Suppressor macrophage (primary cell): ENCODE measurements around the gene SREK1.

Experiments used
- DNase-seq, 4 experiments: peaks; one replicate each; pipeline ENCODE4 v3.0.0-alpha.2; 2020 to 2022

SREK1 gene

DNA sequence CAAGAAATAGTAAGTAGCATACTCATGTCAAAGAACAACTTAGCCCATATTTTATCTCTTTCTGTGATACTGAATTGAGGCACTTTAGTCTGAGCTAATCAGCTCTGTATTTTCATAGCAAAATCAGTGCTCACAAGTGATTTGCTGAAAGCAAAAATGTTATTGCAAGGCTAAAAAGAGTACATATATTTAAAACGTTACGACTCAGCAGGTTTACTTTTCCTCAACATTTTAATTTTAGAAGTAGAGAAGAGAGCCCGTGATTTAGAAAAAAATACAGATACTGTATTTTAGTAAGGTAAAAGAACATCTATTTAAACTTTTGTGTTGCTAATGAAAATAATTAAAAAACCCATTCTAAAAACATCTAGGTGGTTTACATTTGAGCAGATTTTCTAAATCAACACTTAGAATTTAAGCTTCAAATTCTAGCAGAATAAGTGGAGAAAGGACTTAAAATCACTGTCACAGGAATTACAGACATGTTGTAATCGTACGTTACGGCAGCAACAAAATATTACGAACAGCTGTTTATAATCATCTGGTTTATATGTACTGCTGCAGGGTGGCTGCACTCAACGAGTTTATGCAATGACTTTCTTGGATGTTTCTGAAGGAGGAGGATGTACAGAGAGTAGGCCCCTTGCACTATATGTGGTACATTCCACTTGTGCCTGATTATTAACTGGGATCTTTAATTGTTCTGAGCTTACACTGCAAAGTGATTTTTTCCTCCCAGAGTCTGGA is 20.1 kb downstream of the SREK1 start:
- DNase-seq: no peak

DNA sequence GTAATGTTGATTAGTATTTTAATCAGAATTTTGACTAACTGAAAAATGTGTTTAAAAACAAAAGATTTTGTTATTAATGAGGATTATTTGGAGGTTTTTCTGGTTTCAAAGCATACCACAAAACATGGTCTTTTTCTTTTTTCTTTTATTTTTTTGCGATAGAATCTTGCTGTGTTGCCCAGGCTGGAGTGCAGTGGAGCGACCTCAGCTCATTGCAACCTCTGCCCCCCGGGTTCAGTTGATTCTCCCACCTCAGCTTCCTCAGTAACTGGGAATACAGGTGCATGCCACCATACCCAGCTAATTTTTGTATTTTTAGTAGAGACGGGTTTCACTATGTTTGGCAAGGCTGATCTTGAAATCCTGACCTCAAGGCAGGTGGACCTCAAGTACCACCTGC is 24.1 kb downstream of the SREK1 start:
- DNase-seq: no peak

DNA sequence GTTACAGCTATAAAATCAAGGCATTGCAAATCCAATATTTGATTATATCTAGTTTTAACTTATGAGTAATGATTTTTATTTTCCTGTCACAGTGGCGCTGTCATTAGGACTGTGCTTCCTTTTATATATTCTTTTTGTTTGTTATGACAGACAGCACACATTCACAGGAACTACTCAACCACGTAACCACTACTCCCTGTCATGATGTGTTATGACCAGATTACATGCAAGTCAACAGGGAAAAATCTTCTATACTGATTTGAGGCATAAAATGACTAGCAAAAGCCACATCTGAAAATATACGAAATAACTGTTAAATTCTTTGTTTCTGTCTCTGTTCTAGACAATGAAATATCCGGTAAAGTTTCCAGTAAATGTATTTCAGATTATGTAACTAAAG is 25.4 kb downstream of the SREK1 start:
- DNase-seq: no peak

DNA sequence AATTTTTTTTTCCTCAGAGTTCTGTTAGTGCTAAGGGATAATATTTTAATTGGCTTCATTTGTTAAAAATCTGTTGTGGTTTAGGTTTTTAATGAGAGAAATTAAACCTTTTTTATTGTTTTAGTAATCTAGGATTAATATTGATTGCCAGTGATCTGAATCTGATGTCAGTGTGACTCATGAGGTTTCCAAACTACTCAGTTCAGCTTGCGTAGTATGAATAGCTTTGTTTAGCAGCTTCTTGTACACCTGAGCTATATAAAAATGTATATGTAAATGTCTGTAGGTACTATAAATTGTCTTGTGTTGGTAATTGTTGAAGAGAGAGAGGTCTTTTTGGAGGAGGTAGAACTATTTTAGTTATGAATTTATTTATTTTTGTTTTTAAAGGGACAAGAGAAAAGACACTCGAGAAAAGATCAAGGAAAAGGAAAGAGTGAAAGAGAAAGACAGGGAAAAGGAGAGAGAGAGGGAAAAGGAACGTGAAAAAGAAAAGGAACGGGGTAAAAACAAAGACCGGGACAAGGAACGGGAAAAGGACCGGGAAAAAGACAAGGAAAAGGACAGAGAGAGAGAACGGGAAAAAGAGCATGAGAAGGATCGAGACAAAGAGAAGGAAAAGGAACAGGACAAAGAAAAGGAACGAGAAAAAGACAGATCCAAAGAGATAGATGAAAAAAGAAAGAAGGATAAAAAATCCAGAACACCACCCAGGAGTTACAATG is 26.3 kb downstream of the SREK1 start:
- no peak for DNase-seq

DNA sequence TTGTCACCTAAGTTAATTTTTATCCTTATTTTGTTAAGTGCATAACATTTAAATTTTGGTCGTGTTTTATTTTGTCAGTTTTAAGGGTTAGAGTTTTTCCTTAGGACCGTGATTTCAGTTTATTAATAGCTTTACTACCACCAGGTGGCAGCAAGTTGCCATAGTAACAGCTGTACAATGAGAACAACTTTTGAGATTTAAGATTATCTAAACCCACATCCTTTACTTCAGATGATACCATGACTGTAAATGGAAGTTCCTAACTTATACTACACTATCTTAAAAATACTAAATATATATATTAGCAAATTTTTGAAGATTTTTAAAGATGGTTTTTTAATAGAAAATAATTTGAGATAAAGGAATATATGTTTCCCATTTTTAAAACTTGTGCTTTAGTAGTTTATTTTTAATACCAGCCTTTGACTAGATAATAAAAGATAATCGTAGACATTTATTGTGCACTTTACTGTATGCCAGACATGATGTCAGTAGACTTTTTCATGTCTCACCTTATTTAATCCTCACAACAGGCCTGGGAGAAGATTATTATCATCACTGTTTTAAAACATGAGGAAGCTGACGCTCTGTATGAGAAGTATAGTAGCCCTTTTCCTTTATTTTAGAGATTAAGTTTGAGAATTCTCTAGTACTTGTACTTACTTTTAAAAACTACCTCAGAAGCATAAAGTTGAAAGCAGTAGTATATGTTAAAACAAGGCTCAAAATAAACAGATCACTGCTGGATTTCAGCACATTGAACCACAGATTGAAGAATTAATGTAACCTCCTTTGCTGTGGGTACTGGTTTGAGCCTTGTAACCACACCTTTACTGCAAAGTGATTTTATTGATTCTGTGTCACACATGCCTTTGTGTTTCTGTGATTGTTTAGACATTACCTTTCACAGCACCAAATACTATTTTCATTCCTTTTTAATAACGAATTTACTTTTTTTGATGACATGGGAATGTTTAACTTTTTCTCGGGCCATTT is 27.5 kb downstream of the SREK1 start:
- peak; percentile 33 to 70 (median 44) for DNase-seq

DNA sequence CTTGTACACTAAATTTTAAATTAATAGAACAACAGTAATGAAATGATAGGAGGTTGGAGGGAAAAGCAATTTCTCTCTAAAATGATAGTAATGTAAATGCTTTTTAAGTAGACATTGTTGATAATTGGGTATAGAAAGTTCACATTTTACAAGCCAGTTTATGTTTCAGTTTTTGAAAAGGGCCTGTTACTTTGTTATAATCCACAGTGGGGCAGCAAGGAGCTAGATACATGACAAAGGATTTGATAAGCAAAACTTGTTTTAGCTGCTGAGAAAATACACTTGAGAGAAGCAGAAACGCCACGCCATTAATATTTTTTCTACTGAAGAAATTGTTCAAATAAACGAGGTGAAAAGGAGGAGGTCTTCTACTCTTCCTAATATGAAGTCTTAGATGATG is 30.2 kb downstream of the SREK1 start:
- DNase-seq: peak in 2 of 4 experiments; percentile 3 to 19

DNA sequence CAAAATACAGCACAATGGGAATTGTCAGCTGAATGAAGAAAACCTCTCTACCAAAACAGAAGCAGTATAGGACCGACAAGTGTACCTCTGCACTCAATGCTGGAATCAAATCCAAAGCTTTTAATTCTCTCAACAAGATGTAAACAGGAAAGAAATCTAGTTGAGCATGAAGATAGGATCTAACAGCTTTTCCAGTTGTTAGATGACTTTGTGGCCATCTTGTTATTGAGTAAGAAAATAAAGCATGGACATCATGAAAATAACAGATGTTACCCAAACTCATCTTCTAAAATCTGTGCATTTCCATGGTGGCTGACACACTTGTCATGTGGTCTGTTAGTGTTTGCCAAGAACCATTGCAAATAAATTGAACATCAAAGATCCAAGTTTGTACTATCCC is 34.7 kb downstream of the SREK1 start:
- DNase-seq: no peak

DNA sequence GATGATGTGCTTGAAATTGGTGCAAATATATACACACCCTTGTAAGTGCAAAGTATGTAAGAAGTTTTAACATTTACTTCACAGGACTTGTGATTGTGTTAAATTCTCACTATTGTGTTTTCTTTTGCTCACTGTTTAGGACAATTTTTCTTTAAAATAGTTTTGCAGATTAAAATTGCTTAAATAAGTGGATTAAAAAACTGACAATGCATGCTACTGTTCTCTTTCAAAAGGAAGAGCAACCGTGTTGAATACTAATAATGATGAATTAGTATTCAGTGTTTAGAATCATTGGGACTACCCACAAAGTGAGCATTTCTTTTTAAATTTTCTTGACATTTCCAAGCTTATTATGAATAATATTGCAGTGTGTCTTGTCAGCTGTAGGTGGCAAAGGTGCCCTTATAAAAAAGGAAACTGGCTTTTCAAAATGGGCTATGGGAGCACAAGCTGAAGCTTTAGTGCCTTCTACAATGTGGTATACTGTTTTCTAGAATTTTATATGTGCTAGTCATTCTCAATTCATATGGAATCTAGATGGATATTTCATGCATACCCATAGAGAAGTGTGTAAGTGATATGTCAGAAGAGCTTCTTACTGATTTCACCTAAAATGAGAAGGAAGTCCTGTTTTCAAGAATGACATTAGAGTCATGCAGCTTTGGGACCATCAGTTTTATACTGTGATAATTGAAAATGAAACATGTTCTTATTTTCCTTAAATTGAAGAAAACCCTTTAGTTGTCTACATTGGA is 35.4 kb downstream of the SREK1 start:
- DNase-seq: no peak

DNA sequence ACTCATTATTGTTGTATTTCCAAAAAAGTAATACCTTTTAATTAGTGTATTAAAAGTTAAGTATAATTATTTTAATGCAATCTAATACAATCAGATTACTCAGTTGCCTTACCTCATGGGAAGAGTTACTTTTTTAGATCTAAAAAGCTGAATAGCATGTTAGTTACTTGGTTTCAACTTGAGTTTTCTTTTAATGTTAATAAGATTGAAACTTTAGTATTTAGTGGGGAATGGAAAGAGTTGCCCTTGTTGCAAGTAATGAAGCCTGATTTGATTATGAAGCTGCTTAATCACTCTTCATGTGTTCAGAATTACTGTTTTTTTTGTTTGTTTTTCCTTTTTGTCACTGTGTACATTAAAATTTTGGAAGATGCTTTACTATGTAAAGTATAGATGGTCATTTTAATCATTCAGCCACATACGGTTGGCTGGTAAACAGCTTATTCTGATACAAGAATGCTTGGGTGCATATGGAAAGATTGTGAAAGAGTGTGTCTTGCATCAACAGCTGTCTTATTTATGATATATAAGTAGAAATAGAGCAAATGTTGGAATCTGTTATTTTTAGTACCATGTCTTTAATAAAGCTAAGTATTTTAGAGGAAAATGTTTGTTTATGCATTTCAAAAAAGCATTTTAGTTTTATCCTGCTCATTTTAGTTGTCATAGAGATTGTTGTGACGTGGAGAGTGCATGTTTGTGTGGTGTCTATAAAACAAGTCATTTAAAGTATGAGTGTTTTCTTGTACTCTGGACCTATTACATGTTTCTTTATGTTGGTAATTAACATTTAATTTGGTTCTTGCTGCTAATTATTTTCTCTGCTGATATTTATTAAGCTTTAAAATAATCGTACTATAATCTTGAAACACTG is 36.4 kb downstream of the SREK1 start:
- no peak for DNase-seq

DNA sequence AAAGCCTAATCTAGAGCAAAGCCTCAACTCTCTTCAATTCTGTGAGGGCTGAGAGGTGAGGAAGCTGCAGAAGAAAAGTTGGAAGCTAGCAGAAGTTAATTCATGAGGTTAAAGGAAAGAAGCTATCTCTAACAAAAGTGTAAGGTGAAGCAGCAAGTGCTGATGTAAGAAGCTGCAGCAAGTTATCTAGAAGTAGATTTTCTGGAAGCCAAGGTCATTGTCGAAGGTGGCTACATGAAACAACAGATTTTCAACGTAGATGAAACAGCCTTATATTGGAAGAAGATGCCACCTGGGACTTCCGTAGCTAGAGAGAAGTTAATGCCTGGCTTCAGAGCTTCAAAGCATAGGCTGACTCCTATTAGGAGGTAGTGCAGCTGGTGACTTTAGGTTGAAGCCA is 42.0 kb downstream of the SREK1 start:
- DNase-seq: no peak

DNA sequence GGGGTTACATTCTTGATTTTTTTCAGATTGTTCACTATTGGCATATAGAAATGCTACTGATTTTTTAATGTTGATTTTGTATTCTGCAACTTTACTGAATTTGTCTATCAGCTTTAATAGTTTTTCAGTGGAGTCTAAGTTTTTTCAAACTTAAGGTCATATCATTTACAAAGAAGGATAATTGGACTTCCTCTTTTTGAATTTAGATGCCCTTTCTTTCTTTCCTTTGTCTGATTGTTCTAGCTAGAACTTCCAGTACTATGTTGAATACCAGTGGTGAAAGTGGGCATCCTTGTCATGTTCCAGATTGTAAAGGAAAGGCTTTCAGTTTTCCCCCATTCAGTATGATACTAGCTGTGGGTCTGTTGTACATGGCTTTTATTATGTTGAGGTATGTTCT is 49.3 kb downstream of the SREK1 start:
- DNase-seq: no peak

DNA sequence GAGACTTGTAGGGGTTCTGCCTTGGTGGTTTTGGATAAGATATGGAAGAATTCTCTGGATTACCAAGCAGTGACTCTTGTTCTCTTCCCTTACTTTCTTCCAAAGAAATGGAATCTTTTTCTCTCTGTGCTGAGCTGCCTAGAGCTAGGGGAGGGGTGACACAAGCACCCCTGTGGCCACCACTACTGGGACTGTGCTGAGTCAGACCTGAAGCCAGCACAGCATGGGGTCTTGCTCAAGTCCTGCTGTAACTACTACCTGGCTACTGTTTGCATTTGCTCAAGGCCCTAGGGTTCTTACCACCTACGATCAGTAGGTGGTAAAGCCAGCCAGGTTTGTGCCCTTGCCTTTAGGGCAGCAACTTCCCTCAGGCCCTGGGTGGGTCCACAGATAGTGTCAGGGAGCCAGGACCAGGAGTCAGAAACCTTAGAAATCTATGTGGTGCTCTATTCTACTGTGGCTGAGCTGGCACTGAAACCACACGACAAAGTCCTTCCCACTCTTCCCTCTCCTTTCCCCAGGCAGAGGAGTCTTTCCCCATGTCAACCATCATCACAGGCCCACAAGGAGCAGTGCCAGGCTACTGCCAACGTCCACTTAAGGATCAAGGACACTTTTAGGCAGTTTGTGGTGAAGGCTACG is 53.8 kb downstream of the SREK1 start:
- DNase-seq: no peak

DNA sequence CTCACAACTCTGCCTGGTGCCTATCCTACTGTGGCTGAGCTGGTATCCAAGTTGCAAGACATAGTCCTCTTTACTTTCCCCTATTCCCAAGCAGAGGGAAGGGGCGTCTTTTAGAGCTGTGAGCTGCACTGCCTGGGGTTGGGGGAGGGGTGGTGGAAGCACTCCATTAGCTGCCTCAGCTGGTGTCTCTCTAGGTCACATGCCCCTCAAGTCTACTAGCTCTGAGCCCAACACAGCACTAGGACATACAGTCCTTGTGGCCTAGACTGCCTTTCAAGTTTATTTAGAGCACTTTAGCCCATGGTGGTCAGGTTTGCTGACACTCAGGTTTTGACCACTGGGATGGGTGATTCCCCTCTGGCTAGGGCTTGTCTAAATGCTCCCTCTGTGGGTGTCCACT is 54.7 kb downstream of the SREK1 start:
- no peak for DNase-seq

DNA sequence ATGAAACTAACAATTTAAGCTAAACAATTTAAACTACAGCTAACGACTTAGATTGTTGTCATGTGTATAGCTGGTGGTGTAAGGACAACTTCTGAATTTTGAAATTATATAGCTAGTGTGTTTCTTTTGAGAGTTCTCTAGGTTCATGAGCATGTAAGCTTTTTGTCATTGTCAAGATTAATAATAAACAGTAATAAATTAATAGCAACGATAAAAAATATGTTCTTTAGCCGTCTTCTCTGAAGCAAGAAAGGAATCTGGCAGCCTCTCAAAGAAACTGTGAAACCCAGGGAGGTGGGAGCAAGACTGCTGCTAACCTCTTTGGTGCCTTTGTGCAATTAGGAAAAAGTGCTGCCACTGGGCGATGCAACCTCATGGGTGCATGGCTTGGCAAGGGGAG is 59.4 kb downstream of the SREK1 start:
- DNase-seq: no peak

DNA sequence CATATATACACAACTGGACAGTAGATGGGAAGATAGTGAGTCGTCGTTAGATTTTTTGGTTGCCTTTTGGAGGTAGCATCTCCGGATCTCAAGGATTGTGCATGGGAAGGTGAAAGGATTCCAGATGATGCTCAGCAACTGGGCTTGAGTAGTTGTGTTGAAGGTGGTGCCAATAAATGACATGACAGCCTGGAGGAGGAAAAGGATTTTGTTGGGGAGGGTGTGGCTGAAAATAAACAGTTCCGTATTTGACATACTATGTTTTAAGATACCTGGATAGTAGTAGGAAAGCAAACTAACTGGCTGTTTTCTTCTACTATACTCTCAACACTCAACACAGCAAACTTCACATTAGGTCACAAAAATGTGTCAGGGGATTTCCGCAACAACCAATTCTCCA is 62.4 kb downstream of the SREK1 start:
- DNase-seq: no peak

DNA sequence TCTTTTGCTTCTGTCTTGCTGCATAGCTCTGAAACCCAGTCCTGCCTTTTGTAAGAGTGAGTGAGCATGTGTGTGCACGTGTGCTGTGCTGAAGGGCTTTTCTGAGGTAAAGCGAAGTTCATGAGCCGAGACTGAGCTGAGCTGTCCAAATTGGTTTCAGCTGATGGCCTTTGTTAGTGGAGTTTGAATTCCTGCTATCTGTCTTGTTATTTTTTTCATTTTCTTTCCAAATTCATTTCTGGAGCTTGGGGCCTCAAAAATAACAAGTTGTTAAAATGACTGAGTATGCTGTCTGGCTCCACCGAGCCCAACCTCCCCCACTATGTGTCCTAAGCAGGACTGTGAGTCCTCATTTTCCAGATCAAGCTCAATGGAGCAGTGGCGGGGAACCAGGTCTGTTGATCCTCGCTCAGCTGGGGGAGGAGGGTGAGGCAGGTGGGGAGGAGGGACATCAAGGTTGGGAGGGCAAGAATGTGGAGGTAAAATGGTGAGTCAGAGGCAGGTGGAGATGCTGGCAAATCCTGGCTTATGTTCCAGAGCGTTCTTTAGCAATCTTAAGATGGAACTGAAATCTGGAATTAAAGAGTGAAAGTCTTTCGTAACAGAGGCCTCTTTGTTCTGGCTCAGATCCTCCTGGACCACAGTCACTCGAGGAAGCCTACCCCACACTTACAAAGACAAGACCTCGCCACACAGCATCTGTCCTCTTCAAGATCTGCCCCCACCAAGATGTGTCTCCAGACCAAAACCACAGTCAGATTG is 63.9 kb downstream of the SREK1 start:
- no peak for DNase-seq

DNA sequence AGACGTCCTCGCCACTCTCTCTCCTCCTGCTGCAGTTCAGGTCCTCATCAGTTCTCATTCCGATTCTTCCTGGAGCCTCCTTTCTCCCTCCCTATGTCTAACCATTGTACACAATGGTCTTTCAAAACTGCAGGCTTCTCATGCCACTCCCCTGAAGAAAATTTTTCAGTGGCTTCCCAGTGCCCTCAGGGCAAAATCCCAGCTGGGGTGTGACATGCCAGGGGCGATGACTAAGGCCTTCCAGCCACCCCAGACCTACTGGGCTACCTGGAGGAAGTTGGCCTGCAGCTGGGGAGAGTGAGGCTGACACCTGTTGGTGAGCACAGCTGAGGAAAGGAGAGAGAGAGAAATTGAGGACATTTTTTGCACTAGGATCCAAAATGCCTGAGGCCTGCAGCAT is 65.2 kb downstream of the SREK1 start:
- DNase-seq: no peak

DNA sequence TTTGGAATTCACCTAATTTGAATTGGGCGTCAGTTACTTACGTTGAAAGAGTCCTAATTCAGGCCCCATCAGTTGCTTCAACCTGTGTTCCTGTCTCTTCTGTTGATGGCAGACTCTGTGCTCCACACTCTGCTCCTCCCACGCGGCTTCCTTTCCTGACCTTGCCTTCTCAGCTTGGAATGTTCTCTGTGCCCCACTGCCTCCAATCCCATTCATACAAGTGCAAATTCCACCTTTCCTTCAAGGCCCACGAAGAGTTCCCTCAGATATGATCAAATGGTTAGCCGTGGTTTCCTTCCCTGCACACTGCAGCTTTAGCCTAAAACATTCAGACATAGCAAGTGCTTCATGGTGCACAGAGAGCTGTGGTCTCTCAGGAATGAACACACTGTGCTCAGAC is 65.7 kb downstream of the SREK1 start:
- DNase-seq: no peak

DNA sequence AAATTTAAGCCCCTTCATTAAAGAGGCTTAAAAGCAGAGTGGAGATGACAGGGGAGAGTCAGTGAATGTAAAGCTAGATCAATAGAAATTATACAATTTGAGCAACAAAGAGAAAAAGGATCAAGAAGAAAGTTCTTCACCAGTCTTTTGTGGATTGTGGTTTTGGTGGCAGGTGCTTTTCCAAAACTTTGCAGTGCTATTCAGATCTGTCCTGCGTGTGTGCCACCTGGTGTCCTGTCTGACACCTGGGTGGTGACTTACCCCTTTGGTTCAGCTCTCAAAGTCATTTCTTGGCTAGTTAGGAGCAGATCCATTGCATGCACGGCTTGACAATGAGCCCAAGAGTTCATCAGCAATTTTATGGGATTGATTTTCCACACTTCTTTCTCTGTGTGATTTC is 69.4 kb downstream of the SREK1 start:
- no peak for DNase-seq

DNA sequence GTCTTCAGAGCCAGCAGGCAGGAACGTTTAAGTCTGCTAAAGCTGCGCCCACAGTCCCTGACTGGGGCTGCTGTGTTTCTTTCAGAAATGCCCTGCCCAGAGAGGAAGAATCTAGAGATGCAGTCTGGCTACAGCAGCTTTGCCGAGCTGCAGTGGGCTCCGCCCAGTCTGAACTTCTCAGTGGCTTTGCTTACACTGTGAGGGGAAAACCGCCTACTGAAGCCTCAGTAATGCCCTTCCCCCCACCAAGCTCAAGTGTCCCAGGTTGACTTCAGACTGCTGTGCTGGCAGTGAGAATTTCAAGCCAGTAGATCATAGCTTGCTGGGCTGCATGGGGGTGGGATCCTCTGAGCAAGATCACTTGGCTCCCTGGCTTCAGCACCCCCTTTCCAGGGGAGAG is 78.4 kb downstream of the SREK1 start:
- peak in 1 of 4 experiments; percentile 6 for DNase-seq
